Right ventricle myocardium inferior (tissue), 1 donor: ENCODE measurements around the gene REPS1. TPM values are rescaled to one million over a fixed set of nuclear protein-coding genes. Genes with fewer than 3 reads are reported as not detected.
"Not testable (repeated sequence)": the region's sequence is repeated elsewhere in the genome, so short reads cannot be mapped to it uniquely, and the experiment has no call there.

Experiments
- ATAC-seq: fragments of 200-7000 bp; cut with Tn5 transposase; one replicate; pipeline ENCODE4 v1.9.1; 2020; ENCODE audit warnings: mild to moderate bottlenecking, moderate library complexity
- DNase-seq: peaks from one replicate; pipeline ENCODE4 v3.0.0; 2021; ENCODE audit errors: missing footprints
- intact Hi-C: fragments of 100-400 bp; cut with DNase I; formaldehyde crosslinking; loops from one replicate; pipeline ENCODE4 v1.11.0; 2022
- total RNA-seq: library from RNA; stranded (reverse); fragmentation: NEBNext Ultra II Directional; extraction: Animal tissue kit (Norgen Biotek cat#: 25700); gene quantifications from one replicate; pipeline ENCODE4 v1.2.1, GENCODE V29; 2021
- donor health status: DM: no; HTN: yes; CAD: no; lungs with severe emphysema.

Gene REPS1
- total RNA-seq, 1 donor from 2014 or later, result 31.1 TPM

DNA sequence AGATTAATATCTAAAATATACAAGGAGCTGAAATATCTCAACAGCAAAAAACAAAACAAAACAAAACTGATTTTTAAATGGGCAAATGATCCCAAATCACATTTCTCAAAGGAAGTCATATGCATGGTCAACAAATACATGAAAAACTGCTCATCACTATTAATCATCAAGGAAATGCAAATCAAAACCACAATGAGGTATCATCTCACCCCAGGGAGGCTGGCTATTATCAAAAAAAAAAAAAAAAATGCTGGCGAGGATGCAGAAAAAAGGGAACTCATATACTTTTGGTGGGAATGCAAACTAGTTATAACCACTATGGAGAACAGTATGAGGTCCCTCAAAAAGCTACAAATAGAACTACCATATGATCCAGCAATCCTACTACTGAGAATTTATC, 34.6 kb downstream of the REPS1 start:
- DNase-seq (no peak), ATAC-seq (no peak)
- intact Hi-C loops, result no loop called here

DNA sequence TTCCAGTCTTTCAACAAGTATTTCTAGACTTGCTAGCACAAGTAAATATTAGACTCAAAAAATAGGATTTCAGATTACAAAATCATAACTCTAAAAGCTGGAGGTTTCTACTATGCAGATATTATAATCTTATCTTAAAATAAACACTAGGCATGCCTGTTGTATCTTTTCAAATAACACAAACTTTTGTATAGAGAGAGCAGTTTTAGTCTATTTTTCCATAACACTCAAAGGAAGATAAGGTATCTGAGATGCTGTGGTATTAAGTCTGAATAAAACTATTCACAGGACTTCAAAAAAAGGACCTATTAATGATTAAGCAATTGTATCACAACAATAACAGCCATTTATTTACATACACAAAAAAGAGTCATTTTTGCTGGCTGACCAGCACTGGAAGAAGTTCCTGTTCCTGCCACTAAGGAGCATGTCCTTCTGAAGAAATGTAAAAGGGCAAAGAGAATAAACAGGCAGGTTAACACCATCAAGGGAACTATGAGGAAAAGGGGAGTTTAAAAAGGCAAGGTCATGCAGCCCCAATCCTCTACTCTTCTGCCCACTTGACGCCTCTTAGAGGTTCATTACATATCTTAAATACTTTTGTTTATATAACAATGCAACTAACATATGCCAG, 39.4 kb downstream of the REPS1 start:
- no peak for ATAC-seq

DNA sequence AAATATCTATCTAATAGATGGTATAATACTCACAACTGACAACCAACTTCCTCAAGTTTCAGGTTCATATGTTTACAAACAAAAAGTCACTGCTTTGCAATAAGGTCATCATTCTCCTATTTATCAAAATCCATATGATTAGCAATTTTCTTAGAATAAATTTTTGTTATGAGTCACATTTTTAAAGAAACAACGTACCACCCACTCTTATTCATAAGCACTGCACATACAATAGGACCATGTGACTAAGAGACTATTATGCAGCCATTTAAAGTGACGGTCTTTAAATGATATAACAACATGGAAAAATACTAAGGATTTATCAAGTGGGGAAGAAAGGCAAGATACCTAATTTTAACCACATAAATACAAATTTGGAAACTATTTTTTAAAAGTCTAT, 40.0 kb downstream of the REPS1 start:
- ATAC-seq, result no peak
- no peak for DNase-seq
- intact Hi-C loops, result no loop called here

More for the DNA sequence above, 39.4 kb downstream of the REPS1 start:
- no peak for DNase-seq
- intact Hi-C loops, result no loop called here

DNA sequence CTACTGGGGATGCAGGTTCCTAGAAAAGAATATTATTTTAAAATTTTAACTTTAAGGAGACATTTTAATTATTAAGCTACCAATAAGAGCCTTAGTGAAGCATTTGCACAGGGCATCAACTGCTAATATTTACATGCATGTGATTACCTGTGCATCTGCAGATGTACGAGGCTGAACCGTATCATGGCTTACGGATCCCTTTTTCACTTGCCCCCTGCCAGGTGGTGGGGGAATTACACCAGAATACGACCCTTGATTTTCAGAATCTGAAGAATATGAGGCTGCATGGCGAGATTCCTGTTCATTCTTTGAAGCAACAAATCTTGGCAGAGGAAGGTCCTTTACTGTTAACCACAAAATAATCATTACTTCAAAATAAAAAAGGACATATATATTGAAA, 42.7 kb downstream of the REPS1 start:
- ATAC-seq, result no peak

DNA sequence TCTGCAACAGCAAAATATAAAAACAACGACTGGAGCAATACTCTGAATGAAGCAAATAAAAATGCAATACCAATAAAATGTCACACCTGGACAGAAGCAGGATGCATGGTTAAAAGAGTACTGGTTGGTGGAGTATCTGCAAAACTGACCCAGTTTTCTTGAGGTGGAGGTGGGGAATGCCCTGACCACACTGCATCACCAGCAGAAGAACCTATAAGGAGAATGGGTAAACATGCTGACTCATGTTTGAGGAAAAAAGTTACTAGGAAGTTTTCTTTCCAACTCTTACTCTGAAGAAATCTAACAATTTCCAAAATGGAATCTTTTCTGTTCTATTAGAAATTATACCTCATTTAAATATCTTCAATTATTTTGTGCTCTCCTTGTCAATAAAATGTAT, 43.6 kb downstream of the REPS1 start:
- intact Hi-C loops, result no loop called here
- no peak for DNase-seq
- ATAC-seq, result no peak

More for the DNA sequence above, 42.7 kb downstream of the REPS1 start:
- no peak for DNase-seq
- intact Hi-C loops, result no loop called here

DNA sequence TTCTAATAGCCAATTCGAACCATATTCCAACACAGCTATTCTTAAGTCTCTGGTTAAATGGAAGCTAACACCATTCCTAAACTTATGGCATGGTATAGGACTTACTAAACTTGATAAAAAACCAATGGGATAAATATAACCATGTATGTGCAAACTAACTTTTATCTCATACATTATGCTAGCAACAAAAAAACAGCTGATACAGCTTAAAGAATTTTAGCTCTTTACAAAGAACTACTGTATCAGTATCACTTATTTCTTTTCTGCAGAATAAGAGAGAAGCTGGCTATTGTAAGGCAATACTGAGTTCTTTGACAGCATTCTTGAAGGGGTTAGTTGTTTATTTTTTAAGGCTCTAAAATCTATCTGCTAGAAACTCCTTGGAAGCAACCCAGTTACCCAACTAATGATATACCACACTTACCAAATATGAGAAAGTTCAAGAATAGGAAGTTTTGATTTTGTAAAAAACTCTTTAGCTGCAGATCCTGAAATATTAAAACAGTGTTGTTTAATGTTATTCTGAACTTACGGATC, 44.9 kb downstream of the REPS1 start:
- intact Hi-C loops, result no loop called here
- ATAC-seq (no peak), DNase-seq (no peak)

DNA sequence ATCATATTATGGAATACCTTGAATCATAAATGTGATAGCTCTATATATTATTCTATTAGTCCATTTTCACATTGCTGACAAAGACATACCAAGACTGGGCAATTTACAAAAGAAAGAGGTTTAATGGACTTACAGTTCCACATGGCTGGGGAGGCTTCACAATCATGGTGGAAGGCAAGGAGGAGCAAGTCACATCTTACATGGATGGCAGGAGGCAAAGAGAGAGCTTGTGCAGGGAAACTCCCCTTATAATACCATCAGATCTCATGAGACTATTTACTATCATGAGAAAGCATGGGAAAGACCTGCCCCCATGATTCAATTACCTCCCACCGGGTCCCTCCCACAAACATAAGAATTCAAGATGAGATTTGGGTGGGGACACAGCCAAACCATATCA, 51.2 kb downstream of the REPS1 start:
- ATAC-seq, DNase-seq, intact Hi-C loops: not testable (repeated sequence)

DNA sequence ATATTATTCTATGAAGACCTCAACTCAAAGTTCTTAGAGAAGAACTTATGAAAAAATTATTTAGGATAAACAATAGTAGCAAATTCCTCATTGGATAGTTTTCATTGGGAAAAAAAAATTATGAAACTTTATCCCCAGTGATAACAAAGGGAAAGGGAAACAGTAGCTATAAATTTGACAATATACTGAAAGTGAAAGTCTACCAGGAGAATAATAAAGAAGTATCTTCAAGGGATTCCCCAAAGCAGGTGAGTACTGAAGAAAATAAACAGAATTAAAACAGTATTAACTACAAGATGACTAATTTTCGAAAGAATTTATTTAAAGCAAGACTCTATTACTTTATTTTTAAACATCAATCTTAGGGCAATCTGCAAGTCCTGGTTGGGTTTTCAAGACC, 56.4 kb downstream of the REPS1 start:
- no peak for ATAC-seq
- no peak for DNase-seq
- intact Hi-C loops, result no loop called here

DNA sequence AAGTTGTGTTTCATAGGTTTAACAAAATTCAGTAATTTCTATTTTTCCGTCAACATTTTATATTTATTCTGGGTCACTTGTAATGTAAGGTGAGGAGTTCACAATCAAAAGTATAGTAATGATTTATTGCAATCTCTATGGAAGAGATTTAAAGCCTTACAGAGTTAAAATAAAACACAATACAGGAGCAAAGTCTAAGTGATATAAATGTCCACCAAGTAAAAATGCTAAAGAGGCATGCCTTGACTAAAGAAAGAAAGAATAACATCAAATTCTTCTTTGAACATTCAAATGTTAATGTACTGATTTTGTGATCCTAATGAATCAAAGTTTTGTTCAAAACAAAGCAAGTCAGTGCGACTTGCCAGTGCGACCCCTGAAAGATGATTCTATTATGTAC, 61.5 kb downstream of the REPS1 start:
- DNase-seq (no peak), ATAC-seq (no peak)
- intact Hi-C loops, result no loop called here

DNA sequence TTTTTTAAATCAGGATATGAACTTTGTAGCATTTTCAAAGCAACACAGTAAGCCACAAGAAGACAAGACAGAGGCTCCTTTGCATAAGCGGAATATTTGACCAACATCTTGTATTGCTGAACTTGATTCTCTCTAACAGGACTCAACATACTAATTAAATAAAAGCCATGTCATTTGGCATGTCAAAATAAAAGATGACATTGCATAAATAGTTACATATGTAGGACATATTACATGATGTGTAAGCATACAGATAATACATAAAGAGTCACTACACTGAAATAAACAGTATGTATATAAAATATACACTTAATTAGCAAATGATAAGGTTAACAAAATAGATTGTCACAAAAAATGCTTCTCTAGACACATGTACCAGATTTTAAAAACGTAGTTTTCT, 62.2 kb downstream of the REPS1 start:
- DNase-seq (no peak), ATAC-seq (no peak)
- intact Hi-C loops, result no loop called here

DNA sequence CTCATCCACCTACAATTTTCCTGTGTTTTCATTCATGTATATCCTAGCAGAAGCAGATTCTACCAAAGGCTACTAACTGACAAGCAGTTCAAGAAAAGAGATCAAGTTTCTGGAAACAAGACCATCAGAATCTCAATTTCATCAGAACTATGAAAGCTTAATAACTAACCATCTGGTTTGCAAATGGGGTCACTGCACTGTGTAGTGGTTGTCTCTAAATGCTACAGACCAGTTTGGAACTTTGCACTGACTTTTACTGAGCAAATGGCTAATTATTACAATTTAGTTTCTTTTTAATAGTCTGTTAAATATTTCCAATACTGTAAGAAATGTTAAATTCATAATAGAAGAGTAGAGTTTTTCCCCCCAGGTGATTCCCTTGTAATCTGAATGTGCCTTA, 64.5 kb downstream of the REPS1 start:
- no peak for ATAC-seq
- intact Hi-C loops, result no loop called here
- DNase-seq, result no peak

DNA sequence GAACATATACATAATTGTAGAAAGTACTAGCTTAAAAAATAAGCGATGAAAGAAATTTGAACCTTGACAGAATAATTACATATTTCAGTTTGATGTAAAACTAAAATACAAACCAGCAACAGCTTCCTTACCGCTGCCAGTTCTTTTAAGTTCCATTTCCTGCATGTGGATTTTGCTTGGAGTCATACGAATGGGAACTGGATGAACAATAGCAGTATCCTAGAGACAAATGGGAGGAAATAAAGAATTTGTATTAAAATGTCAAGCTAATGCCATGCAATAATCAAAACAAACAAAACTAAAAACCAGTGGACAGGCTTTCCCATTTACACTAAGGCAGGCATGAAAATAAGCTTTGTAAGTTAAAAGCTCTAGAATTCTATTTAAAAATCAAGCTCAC, 67.1 kb downstream of the REPS1 start:
- no peak for ATAC-seq
- intact Hi-C loops, result no loop called here

DNA sequence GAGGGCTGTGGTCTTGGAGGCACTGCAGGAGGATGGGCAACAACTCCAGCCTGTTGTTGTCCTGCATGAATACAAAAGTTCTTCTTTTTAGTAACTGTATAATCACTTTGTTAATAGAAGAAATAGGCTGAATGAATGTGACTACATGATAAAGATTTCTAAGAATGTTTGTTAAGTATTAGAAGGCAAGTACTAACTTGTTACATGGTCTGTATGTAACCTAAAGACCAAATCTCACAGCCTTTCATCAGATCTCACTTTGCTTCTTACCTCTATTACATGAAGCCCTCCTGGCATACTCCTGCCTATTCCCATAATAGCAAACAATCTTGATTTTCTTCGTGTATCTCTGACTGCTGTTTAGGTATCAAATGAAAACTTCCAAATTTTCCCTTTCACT, 73.4 kb downstream of the REPS1 start:
- ATAC-seq, result no peak
- intact Hi-C loops, result no loop called here

More for the DNA sequence above, 67.1 kb downstream of the REPS1 start:
- DNase-seq, result no peak

DNA sequence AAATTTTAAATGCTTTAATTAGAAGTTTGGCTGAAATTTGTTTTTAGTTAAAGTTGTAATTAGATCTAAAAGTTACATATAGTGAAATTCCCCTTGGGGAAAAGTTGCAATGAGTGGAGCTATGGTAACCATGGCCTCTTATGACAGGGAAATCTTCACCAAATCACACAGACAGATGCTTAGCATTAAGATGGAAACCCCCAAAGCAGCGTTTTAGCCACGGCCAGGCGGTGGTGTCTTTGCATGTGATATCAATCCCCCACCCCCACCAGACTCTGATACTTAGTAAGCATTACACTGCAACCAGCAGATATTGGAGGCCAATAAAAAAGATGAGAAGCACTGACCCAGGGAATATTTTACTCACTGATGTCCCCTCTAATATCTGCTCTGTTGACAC, 75.7 kb downstream of the REPS1 start:
- DNase-seq (no peak), ATAC-seq (no peak)
- intact Hi-C loops, result no loop called here

More for the DNA sequence above, 73.4 kb downstream of the REPS1 start:
- no peak for DNase-seq

DNA sequence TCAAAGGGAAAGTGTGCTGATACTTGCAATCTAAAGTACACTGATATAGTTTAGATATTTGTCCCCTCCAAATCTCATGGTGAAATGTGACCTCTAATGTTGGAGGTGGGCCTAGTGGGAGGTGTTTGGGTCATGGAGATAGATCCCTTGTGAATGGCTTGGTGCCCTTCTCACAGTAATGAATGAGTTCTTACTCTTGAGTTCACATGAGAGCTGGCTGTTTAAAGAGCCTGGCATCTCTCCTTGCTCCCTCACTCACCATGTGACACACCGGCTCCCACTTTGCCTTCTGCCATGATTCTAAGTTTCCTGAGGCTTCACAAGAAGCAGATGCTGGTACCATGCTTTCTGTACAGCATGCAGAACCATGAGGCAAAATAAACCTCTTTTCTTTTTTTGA, 78.1 kb downstream of the REPS1 start:
- DNase-seq (no peak), ATAC-seq (peak; percentile 75)
- intact Hi-C loops, result loop anchor here (10.0 kb wide), 1 partner anchor 95 kb away; no protein-coding TSS in a partner anchor

DNA sequence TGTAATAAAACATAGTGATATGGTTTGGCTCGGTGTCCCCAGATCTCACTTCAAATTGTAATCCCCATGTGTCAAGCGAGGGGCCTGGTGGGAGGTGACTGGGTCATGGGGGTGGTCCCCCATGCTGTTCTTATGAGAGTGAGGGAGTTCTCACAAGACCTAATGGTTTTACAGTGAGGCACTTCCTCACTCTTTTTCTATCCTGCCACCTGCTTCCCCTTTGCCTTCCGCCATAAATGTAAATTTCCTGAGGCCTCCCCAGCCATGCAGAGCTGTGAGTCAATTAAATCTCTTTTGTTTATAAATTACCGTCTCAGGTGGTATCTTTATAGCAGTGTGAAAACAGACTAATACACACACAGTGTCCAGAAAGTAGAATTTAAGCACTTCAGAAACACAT, 78.5 kb downstream of the REPS1 start:
- intact Hi-C loops, result loop anchor here (10.0 kb wide), 1 partner anchor 95 kb away; no protein-coding TSS in a partner anchor
- ATAC-seq (no peak), DNase-seq (no peak)

DNA sequence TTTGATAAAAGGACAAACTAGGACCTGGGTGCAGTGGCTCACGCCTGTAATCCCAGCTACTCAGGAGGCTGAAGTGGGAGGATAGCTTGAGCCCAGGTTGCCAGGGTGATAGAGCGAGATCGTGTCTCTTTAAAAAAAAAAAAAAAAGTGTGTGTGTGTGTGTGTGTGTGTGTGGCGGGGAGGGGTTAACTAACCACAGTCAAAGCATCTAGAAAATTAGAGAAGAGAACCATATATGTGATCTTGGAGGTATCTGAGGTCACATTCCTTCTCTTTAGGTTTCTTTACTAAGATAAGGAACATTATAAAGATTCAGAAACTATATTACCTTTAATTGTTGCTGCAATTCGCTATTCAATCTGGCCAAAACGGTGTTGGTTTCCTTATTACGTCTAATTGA, 80.9 kb downstream of the REPS1 start:
- intact Hi-C loops, result loop anchor here (10.0 kb wide), 1 partner anchor 92 kb away; no protein-coding TSS in a partner anchor
- ATAC-seq (no peak), DNase-seq (no peak)

DNA sequence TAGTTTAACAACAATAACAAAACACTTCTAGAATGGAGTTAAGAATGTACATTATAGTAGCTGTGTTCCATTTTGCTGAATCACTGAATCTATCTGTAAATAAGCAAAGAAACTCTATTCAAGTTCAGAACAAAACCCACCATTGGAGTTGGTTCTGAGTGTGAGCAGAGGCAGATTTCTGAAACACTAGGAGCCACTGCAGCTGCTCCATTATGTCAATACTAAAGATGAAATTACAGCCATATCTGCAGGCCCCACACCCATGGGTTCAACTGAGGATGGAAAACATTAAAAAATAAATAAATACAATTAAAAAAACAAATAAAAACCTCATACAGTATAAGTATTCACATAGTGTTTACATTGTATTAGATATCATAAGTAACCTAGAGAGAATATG, 91.0 kb downstream of the REPS1 start:
- DNase-seq (no peak), ATAC-seq (no peak)
- intact Hi-C loops, result no loop called here

DNA sequence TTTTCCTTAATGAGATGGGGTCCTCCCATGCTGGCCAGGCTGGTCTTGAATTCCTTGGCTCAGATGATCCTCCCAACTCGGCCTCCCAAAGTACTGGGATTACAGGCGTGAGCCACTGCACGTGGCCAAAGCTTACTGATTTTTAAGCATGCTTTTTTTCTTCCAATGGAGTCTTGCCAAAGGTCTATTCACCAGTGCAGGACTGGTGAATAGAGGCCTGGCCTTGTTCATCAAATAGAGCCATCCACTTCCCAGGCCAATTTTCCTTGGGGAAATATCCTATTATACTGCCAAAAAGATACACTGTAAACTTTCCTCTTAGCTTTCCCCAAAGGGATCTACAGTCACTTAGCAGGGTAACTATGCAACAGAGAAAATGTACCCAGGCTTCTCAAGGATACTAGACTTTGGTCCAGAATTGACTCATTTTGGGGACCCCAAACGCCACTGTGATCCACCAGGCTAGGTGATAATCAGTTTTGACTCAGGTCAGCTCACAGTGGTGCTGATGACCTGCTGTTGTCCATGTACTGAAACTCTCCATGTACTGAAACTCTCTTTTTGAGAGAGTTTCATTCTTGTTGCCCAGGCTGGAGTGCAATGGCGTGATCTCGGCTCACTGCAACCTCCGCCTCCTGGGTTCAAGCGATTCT, 91.8 kb downstream of the REPS1 start:
- intact Hi-C loops, result no loop called here
- DNase-seq, result no peak
- peak; percentile 56 for ATAC-seq

DNA sequence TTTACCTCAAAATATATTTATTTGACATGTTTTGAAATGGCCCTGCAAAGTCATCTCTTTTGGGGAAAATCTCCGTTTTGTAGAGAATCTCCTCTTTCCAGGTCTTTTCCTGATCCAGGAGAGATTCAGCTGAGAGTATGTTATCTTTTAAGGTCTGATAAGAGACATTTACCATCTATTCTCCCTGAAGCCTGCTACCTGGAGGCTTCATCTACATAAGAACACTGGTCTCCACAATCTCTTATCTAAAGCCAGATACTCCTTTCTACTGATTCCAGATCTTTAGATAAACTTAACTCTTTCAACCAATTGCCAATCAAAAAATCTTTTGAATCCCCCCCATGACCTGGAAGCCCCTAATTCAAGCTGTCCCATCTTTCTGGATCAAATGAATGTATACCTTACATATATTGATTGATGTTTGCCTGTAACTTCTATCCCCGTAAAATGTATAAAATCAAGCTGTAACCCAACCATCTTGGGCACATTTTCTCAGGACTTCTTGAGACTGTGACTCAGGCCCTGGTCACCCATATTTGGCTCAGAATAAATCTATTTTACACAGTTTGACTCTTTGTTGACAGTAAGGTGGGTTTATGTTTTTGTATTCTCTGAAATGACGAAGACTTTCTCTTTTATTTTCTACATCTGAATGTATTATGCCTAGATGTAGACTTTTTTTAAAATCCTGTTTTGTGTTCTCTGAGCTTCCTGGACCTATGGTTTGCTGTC, 96.6 kb downstream of the REPS1 start:
- intact Hi-C loops, result no loop called here
- ATAC-seq, result no peak
- no peak for DNase-seq
